ENCODE measurements around the gene PKD1L1.
"Not testable (repeated sequence)": the region's sequence is repeated elsewhere in the genome, so short reads cannot be mapped to it uniquely, and the experiment has no call there.

- TF ChIP-seq CTCF, POLR2A (IDR thresholded peaks at IDR 0.05): not testable (repeated sequence)
Observed at GRCh38 chr7:47916514-47916913, 31.8 kb downstream of the PKD1L1 start.
